Loucy (cell line): ENCODE measurements around the gene TMEM178B.

Experiments used
- EZH2phosphoT487 ChIP-seq: fragments of 200-600 bp; IDR thresholded peaks from 2 replicates; pipeline ENCODE4 v1.6.1; 2018; ENCODE audit warnings: antibody characterized with exemption, mild to moderate bottlenecking, moderate library complexity, borderline replicate concordance
- TF ChIP-seq, protein P1 (sequence below): fragments of 200-600 bp; sonication (generic); conservative IDR thresholded peaks from 2 replicates; pipeline ENCODE4 v1.5.1; 2014; ENCODE audit warnings: mild to moderate bottlenecking, antibody characterized with exemption, low read length

DNA sequence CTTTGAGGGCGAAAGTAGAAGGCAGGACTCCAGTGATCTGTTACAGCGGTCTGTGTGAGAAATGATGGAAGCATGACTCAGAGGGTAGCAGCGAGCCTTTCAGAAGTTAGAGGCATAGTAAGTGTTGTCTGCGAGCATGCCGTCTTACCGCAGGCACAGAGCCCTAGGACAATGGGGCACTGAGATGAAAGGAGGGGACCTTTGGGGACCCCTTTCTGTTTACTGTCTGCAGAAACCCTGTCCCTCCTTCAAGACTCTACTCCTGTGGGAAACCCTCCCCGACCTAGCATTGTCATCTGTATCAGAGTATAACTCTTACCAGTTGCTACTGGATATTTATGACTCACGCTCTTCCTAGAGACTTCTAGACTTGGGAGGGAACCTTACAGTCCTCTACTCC is 390.1 kb downstream of the TMEM178B start:
- TF ChIP-seq, protein P1, sequence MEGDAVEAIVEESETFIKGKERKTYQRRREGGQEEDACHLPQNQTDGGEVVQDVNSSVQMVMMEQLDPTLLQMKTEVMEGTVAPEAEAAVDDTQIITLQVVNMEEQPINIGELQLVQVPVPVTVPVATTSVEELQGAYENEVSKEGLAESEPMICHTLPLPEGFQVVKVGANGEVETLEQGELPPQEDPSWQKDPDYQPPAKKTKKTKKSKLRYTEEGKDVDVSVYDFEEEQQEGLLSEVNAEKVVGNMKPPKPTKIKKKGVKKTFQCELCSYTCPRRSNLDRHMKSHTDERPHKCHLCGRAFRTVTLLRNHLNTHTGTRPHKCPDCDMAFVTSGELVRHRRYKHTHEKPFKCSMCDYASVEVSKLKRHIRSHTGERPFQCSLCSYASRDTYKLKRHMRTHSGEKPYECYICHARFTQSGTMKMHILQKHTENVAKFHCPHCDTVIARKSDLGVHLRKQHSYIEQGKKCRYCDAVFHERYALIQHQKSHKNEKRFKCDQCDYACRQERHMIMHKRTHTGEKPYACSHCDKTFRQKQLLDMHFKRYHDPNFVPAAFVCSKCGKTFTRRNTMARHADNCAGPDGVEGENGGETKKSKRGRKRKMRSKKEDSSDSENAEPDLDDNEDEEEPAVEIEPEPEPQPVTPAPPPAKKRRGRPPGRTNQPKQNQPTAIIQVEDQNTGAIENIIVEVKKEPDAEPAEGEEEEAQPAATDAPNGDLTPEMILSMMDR: no peak
- no peak for TF ChIP-seq EZH2phosphoT487
